ENCODE results near the gene EGR2.

Gene EGR2

DNA sequence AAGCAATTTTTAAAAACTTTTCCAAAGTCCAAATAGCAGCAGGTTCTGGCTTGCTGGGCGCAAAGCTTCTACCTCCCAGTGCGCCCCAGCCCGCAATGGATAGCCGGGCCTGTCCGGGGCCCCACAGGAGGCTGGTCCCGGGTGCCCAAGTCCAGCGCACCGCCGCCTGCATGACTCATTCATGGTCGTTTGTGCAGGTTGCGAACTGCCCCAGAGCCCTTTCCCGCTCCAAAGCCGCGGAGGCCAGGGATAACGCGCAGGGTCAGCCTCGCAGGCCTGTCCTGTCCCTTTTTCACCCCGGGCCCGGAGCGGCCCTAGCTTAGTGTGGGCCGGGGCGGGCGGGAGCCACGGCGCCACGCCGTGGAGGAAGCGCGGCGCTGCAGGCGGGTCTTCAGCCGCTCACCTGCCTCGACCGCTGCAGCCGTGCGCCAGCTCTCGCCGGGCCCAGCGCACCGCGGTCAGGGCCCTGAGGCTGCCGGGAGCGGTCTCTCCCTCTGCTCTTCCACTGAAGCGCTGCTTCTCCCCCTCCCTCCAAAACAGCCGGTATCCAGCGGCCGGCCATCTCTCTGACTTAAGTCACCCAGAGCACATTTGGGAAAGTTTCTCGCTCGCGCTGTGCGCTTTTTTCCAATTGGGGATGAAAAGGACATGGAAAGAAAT lies 1.7 kb upstream of the EGR2 start:
- DNase-seq = peak; percentile 12

DNA sequence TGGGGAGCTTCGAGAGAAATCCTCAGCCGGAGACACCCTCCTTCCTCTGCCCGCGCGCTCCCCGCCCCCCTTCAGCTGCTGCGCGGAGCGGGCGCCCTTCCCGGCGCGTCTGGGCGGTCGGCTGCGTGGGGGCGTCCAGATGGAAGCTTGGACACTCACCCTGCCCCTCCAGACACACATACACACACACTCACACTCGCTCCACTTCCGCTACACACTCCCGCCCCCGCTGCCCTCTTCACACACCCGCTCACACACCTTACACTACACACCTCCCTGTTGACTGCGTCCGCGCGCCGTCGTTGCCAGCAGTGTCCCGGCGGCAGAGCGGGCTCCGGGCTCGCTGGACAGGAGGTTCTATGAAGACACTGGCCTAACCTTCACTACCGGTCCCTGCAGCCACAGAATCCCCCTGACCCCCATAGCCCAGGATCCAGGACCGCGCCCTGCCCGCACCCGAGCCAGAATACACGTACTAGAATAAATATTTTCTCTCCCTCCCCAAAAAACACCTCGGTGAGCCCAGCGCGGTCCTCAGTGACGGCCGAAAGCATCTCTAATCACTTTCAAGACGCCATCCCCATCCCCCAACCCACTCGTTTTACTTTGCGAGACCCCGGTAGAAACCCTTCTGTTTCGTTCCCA lies 1.1 kb upstream of the EGR2 start:
- DNase-seq = no peak

DNA sequence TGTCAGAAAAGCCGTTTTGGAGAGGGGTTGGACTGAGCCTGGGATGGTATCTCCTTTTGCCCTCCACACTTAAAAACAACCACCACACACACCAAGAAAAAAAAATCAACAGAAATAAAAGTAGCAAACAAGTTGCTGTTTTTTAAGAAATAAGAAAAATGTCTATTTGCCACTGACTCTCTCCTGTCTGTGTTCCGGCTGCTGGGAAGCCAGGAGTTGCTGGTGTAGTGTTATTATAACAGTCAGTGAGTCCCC lies 163 bp downstream of the EGR2 start:
- DNase-seq = no peak

DNA sequence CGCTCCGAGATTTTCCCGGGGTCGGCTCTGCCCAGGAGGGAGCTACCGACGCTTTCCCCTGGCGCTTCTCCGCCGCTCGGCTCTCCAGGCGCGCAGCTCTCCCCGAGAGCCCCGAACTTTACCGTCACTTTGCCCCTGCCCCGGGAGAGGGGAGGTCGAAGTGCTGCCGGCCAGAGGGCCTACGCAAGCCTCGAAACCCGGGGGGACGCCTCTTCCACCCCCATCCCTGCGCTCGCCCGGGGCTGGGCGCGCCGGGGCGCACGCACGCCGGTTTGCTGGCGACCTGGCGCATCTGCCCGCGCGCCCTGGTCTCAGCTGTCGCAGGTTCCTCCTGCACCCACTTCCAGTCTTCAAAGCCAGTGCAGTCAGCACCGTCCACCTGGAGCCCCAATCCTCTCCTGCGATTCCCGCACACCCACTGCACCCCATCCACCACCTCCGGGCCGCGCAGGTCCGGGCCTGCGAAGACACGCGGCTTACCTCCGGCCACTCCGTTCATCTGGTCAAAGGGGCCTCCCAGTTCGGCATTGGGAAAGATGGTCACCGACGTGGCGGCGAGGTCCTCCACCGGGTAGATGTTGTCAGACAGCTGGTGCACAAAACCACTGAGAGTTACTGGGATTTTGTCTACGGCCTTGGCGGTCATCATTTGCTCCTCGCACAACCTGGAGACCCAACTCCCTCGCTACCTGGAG lies 638 bp downstream of the EGR2 start:
- no peak for DNase-seq

DNA sequence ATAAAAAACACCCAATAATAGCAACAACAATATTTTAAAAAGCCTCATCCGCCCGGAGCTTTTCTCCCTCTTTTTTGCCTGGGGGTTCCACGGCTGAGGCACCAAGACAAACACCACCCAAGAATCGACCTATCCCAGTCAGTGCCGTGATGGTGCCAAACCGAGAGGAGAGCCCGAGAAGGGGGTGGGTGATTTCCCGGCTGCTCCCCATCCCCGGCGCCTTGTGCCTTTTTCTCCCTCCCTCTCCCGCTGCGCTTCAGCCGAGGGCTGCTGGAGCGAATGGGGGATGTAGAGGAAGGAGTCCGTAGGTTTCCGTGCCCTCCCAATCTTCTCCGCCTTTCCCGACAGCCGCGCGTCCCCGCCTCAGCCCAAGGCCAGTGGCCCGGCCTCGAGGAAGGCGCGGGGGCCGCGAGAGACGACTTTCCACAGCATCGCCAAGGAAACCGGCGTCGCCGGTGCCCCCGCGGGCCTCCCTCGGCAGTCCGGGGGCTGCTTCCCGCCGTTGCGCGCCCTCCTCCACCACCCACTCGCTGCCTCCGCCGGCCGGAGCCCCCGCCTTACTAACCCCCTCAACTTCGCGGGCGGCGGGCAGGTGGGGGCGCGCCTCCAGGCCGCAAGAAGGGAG lies 1.3 kb downstream of the EGR2 start:
- no peak for DNase-seq

DNA sequence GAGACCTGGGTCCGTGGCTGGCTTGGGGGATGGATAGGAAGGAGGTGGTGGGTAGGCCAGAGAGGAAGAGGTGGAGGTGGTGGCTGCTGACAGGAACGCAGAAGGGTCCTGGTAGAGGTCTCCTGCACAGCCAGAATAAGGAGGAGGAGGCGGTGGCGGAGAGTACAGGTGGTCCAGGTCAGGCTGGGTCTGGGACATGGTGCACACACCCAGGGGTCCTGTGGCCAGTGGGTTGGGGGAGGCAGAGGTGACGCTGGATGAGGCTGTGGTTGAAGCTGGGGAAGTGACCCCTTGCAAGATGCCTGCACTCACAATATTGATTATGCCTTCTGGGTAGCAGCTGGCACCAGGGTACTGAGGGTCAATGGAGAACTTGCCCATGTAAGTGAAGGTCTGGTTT lies 2.2 kb downstream of the EGR2 start:
- no peak for DNase-seq

DNA sequence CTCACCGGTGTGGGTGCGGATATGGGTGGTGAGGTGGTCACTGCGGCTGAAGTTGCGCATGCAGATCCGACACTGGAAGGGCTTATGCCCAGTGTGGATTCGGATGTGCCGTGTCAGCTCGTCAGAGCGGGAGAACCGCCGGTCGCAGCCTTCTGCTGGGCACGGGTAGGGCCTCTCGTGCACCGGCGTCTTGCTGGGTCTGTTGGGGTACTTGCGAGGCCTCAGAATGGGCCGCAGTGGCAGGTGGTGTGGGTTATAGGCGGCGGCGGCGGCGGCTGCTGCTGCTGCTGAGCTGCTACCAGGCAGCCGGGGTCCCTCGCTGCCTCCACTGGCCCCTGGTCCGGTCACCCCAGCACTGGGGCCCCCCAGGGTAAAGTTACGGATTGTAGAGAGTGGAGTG lies 2.7 kb downstream of the EGR2 start:
- DNase-seq = no peak

DNA sequence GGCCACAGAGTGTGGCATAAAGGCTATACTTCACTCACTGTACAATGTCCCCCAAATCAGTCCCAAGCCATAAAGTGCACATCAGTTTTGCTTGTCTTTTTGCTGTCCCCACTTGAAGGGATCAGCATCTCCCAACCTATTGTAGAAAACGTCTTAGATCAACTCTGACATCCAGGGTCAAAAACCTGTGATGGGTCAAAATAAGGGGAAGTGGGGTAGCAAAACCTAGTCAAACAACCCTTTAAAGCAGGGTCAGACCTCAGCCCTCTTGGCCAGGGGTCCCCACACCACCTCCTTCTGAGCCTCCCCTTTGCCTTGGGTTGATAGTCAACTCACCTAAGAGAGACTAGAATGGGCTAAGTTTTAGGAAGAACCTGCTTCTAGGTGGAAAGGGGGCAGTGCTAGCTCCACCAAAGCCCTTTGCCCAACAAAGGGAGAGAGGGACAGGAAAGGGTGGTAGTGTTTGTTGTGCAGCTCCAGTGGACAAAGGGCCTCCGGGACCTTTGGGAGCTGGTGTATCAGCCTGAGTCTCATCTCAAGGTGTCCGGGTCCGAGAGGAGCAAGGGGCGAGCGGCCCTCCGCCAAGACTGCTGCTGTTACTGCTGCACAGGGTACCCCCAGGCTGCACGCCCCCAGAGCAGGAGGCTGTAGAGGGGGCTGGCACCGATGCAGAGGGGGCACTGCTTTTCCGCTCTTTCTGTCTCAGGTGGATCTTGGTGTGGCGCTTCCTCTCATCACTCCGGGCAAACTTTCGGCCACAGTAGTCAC lies 3.3 kb downstream of the EGR2 start:
- no peak for DNase-seq

DNA sequence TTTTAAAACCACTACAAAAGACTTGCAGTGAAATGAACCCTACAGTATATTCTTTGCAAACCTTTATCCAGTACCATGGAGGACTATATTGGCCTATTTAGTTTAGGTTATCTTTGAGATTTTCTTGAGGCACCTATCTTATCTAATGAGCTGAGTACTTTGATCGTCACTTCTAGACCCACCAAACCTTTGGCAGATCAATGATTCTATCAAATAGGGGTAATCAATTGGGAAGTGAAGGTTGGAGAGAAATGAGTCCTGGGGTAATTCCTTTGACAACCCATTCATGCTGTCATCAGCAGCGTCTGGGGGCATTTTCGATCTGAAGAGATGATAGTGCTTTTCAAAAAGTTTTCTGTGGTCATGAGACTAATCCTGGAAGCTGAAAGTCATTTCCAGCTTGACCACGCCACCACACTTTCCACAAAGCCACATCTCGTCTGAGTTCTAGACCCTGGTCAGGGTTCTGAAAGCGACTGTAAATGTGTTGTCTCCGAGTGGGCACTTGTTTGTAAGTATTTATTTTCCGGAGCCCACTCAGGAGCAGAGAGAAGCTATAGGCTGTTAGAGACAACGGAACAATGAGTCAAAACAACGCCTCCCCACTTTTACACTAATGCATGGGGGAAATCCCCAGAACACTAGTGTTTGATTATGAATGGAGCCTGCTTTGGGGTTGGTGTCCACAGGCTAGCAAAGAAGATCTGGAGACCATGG lies 4.8 kb downstream of the EGR2 start:
- no peak for DNase-seq

DNA sequence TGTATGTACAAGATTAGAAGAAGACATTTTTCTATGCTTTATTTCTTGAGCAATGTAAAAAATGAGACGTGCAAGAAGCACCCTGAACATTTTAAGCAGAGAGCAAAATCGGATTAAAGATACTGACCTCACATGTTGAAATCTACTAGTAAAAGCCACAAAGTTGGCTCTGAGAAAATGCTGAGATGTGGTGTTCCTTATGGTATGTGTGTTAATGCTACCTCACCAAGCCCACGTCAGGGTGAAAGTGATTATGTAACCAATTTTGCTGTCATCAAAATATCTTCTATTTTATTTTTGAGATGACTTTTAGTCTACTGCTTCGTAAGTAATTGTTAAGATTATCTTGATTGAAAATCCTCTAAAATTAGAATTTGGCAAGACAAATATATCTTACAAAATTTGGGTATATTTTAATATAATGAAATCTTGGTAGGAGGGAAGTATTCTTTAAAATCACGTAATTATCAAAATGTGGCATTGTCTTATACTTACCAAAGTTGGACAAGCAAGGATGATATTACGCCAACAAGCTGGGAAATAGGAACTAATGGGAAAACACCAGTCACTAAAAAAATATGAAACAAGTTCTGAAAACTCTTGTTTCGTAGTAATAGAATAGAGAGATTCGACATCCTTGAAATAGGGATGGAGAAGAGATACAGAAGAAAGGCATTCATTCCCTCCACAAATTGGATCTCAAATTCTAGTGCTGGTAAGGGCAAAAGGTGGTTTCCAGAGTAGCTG lies 5.8 kb downstream of the EGR2 start:
- no peak for DNase-seq

DNA sequence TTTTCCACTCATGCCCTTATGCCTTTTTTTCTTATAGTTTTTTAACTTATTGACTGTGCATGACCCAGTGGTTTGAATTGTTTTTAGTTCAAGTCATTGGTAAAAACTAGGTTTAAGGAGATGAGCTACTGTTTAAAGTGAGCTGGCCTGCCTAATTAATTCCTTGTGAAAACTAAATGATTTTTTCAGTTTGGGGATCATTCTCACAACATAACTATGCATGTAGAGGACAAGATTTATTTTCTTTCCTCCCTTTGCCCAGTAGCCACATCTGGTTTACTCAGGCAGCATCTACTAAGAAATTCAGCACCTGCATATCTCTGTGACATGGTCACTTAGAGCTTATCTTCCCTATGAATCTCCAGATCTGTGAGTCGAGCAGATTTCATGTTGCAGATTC lies 9.9 kb downstream of the EGR2 start:
- DNase-seq = no peak

DNA sequence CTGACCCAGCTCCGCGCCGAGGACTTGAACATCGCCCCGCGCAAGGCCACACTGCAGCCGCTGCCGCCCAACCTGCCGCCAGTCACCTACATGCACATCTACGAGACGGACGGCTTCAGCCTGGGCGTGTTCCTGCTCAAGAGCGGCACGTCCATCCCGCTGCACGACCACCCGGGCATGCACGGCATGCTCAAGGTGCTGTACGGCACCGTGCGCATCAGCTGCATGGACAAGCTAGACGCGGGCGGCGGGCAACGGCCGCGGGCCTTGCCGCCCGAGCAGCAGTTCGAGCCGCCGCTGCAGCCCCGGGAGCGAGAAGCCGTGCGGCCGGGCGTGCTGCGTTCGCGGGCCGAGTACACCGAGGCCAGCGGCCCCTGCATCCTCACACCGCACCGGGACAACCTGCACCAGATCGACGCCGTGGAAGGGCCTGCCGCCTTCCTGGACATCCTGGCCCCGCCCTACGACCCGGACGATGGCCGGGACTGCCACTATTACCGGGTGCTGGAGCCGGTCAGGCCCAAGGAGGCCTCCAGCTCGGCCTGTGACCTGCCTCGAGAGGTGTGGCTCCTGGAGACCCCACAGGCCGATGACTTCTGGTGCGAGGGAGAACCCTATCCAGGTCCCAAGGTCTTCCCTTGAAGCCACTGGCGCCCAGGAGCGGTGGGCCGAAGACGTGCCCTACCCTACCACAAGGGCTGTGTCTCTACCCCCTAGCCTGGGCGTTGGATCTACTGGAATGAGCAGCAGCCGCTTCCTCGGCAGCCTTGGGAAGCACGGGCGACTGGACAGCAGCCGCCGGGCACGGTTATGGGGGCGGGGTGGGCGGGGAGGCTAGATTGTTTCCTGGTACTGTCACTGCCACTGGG lies 10.7 kb downstream of the EGR2 start:
- DNase-seq = peak; percentile 40

DNA sequence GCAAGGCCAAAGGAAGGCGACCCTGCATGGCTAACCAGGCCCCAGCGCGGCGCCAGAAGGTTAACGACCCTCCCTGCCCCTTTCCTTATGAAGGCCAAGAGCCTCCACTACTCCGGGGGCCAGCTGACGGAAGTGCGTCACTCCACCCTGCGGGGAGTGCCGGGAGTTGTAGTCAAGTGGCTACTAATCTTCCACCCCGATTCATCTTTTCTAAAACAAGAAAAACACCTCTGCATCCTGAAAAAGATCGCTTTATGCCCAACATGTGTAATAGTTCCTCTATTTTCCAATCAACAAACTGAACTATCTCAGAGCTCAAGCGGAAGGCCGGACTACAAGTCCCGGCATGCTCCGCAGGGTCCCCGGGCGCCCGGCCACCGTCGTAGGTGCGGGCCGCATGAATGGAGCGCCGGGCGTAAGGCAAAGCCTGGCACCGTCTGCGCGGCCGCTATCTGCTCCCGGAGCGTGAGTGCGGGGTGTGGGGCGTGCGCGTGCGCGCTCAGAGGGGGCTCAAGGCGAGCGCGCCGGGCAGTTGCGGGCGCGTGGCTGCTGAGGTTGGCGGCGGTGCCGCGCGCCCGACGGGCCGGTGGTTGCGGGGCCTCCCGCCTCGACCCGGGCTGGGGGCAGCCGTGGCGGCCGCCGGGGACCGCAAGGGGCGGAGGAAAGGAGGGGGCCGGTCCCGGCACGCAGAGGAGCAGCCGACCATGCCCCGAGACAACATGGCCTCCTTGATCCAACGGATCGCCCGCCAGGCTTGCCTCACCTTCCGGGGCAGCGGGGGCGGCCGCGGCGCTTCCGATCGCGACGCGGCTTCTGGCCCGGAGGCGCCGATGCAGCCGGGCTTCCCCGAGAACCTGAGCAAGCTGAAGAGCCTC lies 11.6 kb downstream of the EGR2 start, which contains the start of gene ADO:
Gene ADO, plus strand, starts transcription at position 365 of the 875 bp plus-strand sequence. Its CDS starts 340 bp downstream, at position 705.
- peak; percentile 85 for DNase-seq

DNA sequence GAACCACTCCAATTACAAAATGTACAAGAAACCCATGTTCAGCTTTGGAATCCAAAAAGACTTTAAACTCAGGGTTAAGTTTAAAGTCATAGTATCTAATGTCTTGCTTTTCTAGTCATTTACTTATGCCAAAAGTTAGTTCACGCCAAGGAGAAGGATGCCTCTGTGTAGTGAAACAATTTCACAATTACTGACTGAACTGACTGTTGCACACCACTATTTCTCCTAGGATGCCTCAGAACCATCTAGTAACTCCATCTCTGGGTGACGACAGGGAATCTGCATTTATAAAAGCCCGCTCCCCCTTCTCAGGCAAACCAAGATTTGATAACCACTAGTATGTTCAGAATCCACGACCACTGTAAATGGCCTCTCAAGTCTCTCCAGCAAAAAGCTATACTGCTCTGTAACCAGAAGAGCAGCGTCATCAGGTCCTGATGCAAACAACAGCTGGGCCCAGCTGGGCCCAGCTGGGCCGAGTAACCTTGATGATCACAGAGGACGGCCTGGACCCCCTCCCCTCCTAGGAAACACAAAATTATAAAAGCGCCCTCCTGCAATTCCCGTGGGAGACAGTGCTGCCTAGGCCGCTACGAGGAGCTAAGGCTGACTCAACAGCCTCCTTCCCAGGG lies 12.3 kb downstream of the EGR2 start:
- DNase-seq = no peak

DNA sequence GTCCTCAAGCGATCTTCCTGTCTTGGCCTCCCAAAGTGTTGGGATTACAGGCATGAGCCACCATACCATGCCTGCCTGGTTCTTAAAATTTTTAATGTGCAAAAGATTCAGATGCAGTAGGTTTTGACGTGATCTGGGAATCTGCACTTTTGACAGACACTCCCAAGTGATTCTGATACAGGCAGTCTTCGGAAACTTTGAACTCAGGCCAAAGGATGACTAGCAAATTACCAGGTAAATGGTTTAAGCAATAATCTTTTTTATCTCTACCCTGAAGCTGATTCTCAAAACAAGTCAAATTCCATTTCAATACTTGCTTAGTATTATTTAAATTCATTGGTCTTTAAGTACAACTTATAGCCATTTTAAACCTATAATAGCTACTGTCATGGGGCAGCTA lies 14.3 kb downstream of the EGR2 start:
- no peak for DNase-seq

DNA sequence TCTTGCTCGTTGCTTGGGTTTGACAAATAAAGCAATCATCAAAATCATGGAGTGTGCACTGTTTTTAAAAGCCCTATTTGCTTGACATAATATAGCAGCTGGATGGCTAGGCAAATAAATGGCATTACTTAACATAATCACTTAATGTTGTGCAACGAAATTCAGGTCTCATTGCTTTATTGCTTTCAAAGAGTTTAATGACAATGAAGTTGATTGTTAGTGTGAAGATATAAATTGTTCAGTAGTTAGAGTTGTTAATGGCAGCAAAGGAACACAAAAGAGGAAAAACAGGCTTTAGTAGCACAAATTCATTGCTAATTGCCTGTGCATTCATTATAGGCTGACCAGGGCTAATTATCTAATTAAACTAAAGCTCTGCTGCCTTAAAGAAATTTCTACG lies 19.3 kb downstream of the EGR2 start:
- no peak for DNase-seq

DNA sequence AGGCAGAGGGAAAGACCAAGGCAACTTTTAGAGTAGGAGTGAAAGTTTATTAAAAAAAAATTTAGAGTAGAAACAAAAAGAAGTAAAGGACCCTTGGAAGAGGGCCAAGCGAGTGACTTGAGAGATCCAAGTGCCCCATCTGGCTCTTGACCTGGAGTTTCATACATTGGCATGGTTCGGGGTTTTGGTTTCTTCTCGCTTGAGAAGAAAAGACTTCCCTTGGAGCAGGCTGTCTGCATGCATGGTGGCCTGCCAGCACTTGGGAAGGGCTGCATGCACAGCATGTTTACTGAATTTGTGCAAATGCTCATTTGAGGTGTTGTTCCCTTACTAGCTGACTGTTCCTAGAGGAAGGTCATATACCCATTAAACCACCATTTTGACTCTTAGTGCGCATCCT lies 20.4 kb downstream of the EGR2 start:
- DNase-seq = no peak

DNA sequence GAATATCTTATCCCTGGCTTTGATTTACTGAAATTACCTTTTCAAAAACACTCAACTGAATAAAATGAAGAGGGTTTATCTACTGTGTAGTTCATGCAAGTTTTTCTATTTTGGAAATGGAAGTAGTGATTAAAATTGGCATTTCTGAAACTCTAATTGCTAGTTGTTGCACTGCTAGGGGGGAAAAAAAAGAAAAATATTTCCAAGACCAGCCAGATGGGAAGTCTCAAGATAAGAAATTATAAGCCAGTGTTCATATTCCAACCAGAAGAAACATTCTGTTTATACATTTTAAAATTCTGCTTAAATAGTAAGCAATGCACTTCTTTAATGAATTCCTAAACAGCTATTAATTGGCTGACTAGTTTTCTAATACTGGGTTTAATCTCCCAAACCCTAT lies 21.1 kb downstream of the EGR2 start:
- DNase-seq = no peak

DNA sequence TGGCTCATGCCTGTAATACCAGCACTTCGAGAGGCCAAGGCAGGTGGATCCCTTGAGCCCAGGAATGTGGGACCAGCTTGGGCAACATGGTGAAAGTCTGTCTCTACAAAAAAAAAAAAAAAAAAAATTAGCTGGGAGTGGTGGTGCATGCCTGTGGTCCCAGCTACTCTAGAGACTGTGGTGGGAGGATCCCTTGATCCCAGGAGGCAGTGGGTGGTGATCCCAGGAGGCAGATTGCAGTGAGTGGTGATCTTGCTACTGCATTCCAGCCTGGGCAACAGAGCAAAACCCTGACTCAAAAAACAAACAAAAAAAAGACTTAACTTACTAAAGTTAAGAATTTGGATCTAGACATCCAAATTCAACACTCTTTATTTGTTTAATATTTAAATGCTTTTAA lies 21.9 kb downstream of the EGR2 start:
- no peak for DNase-seq

Data from NCI-H2171 treated with DMSO at 0.1 percent for 48 hours (cell line).